GM12878 (cell line): ENCODE results near the gene LRRC56. TPM values are rescaled to one million over a fixed set of nuclear protein-coding genes. Genes with fewer than 3 reads are reported as not detected.

Experiments used
- CEBPB ChIP-seq, 2 experiments: fragments of 150-350 bp in 1 of 2; IDR thresholded peaks; 2 replicates each; pipeline ENCODE4 v1.6.1; 2012 to 2014; ENCODE audit warnings: low read depth in 2 of 2, low read length in 2 of 2, borderline replicate concordance in 1 of 2, inconsistent platforms in 1 of 2
- CREM ChIP-seq: IDR thresholded peaks from 2 replicates; pipeline ENCODE4 v1.6.1; 2014; ENCODE audit warnings: antibody characterized with exemption, low read depth
- EZH2 ChIP-seq: IDR thresholded peaks from 2 replicates; pipeline ENCODE4 v1.6.1; 2012; ENCODE audit warnings: low read depth, mild to moderate bottlenecking, control low read depth, inconsistent platforms, low read length, borderline replicate concordance; ENCODE audit not compliant: control insufficient read depth
- HCFC1 ChIP-seq: fragments of 150-350 bp; IDR thresholded peaks from 2 replicates; pipeline ENCODE4 v1.6.1; 2014; ENCODE audit warnings: low read length
- HSF1 ChIP-seq: fragments of 150-350 bp; IDR thresholded peaks from 2 replicates; pipeline ENCODE4 v1.6.1; 2014; ENCODE audit warnings: mild to moderate bottlenecking, low read depth, low read length
- IRF4 ChIP-seq: IDR thresholded peaks from 2 replicates; pipeline ENCODE4 v1.6.1; 2011; ENCODE audit warnings: low read depth, low read length
- NFYA ChIP-seq: IDR thresholded peaks from 2 replicates; pipeline ENCODE4 v1.6.1; 2011; ENCODE audit warnings: low read depth, mild to moderate bottlenecking, low read length, improper control_type of control experiment, borderline replicate concordance
- RELA ChIP-seq: fragments of 450-650 bp; IDR thresholded peaks from 2 replicates; pipeline ENCODE4 v1.8.0; 2014; ENCODE audit warnings: borderline replicate concordance; ENCODE audit not compliant: partially characterized antibody
- REST ChIP-seq: IDR thresholded peaks from 2 replicates; pipeline ENCODE4 v1.6.1; 2012; ENCODE audit warnings: mild to moderate bottlenecking, low read depth, low read length
- STAT3 ChIP-seq: IDR thresholded peaks from 2 replicates; pipeline ENCODE4 v1.6.1; 2011; ENCODE audit warnings: low read depth, low read length, improper control_type of control experiment
- ZNF217 ChIP-seq: fragments of 450-650 bp; IDR thresholded peaks from 2 replicates; pipeline ENCODE4 v1.6.1; 2017; ENCODE audit warnings: antibody characterized with exemption, mild to moderate bottlenecking
- polyA plus RNA-seq, 11 experiments: library from polyadenylated mRNA; depleted of rRNA in 4 of 11; unstranded in 6 of 11; stranded (reverse) in 5 of 11; fragments of >200 nt; fragmentation: Nextera tagmentation in 4 of 11; fragmentation: Illumina TruSeq in 1 of 11; extraction: Ambion mirVana in 4 of 11; extraction: Trizol in 1 of 11; gene quantifications; 1 replicate in 1 of 11; 2 replicates in 10 of 11; pipeline versions ENCODE4 v1.2.1 to v1.2.3, GENCODE V29; 2011 to 2016; ENCODE audit warnings: inconsistent platforms in 2 of 11, missing spikeins in 2 of 11, low read depth in 1 of 11
- total RNA-seq, 4 experiments: library from RNA; depleted of rRNA in 3 of 4; stranded (reverse); fragments of >200 nt in 3 of 4; fragmentation: Illumina TruSeq in 1 of 4; extraction: Trizol in 1 of 4; gene quantifications; 2 replicates each; pipeline versions ENCODE4 v1.2.1 to v1.2.3, GENCODE V29; 2013 to 2021
- TF ChIP-seq, protein P1 (sequence below): fragments of 450-650 bp; formaldehyde crosslinking; IDR thresholded peaks from 2 replicates; pipeline ENCODE4 v1.4.0; 2020; ENCODE audit warnings: mild to moderate bottlenecking, moderate library complexity
- TF ChIP-seq, protein P2 (sequence below): fragments of 450-650 bp; IDR thresholded peaks from 2 replicates; pipeline ENCODE4 v1.6.1; 2016; ENCODE audit warnings: mild to moderate bottlenecking, moderate library complexity, borderline replicate concordance
- TF ChIP-seq, protein P3 (sequence below): IDR thresholded peaks from 2 replicates; pipeline ENCODE4 v1.6.1; 2011; ENCODE audit warnings: low read depth, mild to moderate bottlenecking, low read length, moderate library complexity, borderline replicate concordance; ENCODE audit errors: extremely low read depth

The LRRC56 gene
- total and polyA plus RNA-seq, 10 of the 15 experiments (the other 5 are each of a cell fraction or from before 2014, with no cell fraction given): 0.02 to 1.9 (median 0.75) TPM; not detected in 1

GRCh38 chr11:575996-576768 is 38.9 kb downstream of the LRRC56 start, which contains the start of gene PHRF1 (continued):
- TF ChIP-seq CREM: no peak
- TF ChIP-seq HSF1: 0 out of 2 replicates have a peak, but pooled peaks have one; percentile 29
- TF ChIP-seq REST: no peak
- TF ChIP-seq STAT3: no peak
- TF ChIP-seq EZH2: no peak
- no peak for TF ChIP-seq ZNF217
- TF ChIP-seq, protein P1, sequence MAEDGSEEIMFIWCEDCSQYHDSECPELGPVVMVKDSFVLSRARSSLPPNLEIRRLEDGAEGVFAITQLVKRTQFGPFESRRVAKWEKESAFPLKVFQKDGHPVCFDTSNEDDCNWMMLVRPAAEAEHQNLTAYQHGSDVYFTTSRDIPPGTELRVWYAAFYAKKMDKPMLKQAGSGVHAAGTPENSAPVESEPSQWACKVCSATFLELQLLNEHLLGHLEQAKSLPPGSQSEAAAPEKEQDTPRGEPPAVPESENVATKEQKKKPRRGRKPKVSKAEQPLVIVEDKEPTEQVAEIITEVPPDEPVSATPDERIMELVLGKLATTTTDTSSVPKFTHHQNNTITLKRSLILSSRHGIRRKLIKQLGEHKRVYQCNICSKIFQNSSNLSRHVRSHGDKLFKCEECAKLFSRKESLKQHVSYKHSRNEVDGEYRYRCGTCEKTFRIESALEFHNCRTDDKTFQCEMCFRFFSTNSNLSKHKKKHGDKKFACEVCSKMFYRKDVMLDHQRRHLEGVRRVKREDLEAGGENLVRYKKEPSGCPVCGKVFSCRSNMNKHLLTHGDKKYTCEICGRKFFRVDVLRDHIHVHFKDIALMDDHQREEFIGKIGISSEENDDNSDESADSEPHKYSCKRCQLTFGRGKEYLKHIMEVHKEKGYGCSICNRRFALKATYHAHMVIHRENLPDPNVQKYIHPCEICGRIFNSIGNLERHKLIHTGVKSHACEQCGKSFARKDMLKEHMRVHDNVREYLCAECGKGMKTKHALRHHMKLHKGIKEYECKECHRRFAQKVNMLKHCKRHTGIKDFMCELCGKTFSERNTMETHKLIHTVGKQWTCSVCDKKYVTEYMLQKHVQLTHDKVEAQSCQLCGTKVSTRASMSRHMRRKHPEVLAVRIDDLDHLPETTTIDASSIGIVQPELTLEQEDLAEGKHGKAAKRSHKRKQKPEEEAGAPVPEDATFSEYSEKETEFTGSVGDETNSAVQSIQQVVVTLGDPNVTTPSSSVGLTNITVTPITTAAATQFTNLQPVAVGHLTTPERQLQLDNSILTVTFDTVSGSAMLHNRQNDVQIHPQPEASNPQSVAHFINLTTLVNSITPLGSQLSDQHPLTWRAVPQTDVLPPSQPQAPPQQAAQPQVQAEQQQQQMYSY: no peak
- TF ChIP-seq, protein P2, sequence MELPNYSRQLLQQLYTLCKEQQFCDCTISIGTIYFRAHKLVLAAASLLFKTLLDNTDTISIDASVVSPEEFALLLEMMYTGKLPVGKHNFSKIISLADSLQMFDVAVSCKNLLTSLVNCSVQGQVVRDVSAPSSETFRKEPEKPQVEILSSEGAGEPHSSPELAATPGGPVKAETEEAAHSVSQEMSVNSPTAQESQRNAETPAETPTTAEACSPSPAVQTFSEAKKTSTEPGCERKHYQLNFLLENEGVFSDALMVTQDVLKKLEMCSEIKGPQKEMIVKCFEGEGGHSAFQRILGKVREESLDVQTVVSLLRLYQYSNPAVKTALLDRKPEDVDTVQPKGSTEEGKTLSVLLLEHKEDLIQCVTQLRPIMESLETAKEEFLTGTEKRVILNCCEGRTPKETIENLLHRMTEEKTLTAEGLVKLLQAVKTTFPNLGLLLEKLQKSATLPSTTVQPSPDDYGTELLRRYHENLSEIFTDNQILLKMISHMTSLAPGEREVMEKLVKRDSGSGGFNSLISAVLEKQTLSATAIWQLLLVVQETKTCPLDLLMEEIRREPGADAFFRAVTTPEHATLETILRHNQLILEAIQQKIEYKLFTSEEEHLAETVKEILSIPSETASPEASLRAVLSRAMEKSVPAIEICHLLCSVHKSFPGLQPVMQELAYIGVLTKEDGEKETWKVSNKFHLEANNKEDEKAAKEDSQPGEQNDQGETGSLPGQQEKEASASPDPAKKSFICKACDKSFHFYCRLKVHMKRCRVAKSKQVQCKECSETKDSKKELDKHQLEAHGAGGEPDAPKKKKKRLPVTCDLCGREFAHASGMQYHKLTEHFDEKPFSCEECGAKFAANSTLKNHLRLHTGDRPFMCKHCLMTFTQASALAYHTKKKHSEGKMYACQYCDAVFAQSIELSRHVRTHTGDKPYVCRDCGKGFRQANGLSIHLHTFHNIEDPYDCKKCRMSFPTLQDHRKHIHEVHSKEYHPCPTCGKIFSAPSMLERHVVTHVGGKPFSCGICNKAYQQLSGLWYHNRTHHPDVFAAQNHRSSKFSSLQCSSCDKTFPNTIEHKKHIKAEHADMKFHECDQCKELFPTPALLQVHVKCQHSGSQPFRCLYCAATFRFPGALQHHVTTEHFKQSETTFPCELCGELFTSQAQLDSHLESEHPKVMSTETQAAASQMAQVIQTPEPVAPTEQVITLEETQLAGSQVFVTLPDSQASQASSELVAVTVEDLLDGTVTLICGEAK: peak; percentile 96
- peak; percentile 91 for TF ChIP-seq RELA
- no peak for TF ChIP-seq IRF4
- TF ChIP-seq HCFC1: peak; percentile 67
- TF ChIP-seq CEBPB (IDR thresholded peaks at IDR 0.05; ENCODE audit: borderline replicate concordance in 1 of 2, low read depth in 2 of 2, low read length in 2 of 2): no peak
- TF ChIP-seq, protein P3, sequence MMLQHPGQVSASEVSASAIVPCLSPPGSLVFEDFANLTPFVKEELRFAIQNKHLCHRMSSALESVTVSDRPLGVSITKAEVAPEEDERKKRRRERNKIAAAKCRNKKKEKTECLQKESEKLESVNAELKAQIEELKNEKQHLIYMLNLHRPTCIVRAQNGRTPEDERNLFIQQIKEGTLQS: no peak
- no peak for TF ChIP-seq NFYA
